Natural killer cell (primary cell): ENCODE results near the gene MYDGF. TPM values are rescaled to one million over a fixed set of nuclear protein-coding genes. Genes with fewer than 3 reads are reported as not detected.
"Not testable (repeated sequence)": the region's sequence is repeated elsewhere in the genome, so short reads cannot be mapped to it uniquely, and the experiment has no call there.

ENCODE experiments used
- ATAC-seq, 3 donors: fragments of 150-1000 bp in 2 of 3; fragments of 200-7000 bp in 1 of 3; cut with Tn5 transposase; 1 replicate in 1 of 3; 2 replicates in 2 of 3; pipeline ENCODE4 v1.10.0; 2021; ENCODE audit warnings: mild to moderate bottlenecking in 2 of 3, moderate library complexity in 2 of 3
- DNase-seq, 2 donors: peaks; one replicate each; pipeline versions ENCODE4 v3.0.0 to v3.0.0-alpha.2; 2013 to 2021; ENCODE audit warnings: mixed read lengths in 1 of 2
- H3K27ac ChIP-seq: one replicate; pipeline ENCODE4 v1.5.1; 2013; ENCODE audit warnings: mild to moderate bottlenecking, low read length
- H3K27me3 ChIP-seq: one replicate; pipeline ENCODE4 v1.6.1; 2013; ENCODE audit warnings: low read length; ENCODE audit not compliant: control insufficient read depth, insufficient read depth
- H3K36me3 ChIP-seq: one replicate; pipeline ENCODE4 v1.6.1; 2013; ENCODE audit warnings: low read length; ENCODE audit not compliant: control insufficient read depth, insufficient read depth
- H3K4me1 ChIP-seq: one replicate; pipeline ENCODE4 v1.6.1; 2013; ENCODE audit warnings: low read length; ENCODE audit not compliant: control insufficient read depth, insufficient read depth
- H3K4me3 ChIP-seq: one replicate; pipeline ENCODE4 v1.5.1; 2013; ENCODE audit warnings: low read length
- H3K9me3 ChIP-seq: one replicate; pipeline ENCODE4 v1.6.1; 2013; ENCODE audit warnings: low read length; ENCODE audit not compliant: control insufficient read depth, insufficient read depth
- H3K27ac Mint-ChIP-seq, 2 donors: one replicate each; pipeline ENCODE4 v1.8.0; 2022; ENCODE audit warnings: mild to moderate bottlenecking in 2 of 2, mixed read lengths in 2 of 2, moderate library complexity in 1 of 2
- H3K27me3 Mint-ChIP-seq, 2 donors: one replicate each; pipeline ENCODE4 v1.8.0; 2022; ENCODE audit warnings: low read depth in 2 of 2, mixed read lengths in 2 of 2
- H3K36me3 Mint-ChIP-seq: one replicate; pipeline ENCODE4 v1.8.0; 2022; ENCODE audit warnings: mixed read lengths
- H3K4me1 Mint-ChIP-seq, 2 donors: one replicate each; pipeline ENCODE4 v1.8.0; 2022; ENCODE audit warnings: mixed read lengths in 2 of 2
- H3K4me3 Mint-ChIP-seq: one replicate; pipeline ENCODE4 v1.8.0; 2022; ENCODE audit warnings: mild to moderate bottlenecking, moderate library complexity, mixed read lengths
- H3K9me3 Mint-ChIP-seq, 2 donors: one replicate each; pipeline ENCODE4 v1.8.0; 2022; ENCODE audit warnings: mixed read lengths in 2 of 2
- WGBS: methylation state at CpG from one replicate; pipeline ENCODE4 v1.1.7; 2013; ENCODE audit warnings: missing lambda C conversion rate; ENCODE audit not compliant: insufficient coverage; 5-methylcytosine and 5-hydroxymethylcytosine counted together
- intact Hi-C: fragments of 100-400 bp; cut with micrococcal nuclease; formaldehyde crosslinking; loops from one replicate; pipeline ENCODE4 v1.14.2; 2022
- total RNA-seq, 4 donors: library from RNA; stranded (reverse); fragments of 120-200 nt in 1 of 4; gene quantifications; one replicate each; pipeline versions ENCODE4 v1.2.3 to v1.2.4, GENCODE V29; 2013 to 2022
- TF ChIP-seq, protein P1 (sequence below): fragments of 200-600 bp; IDR thresholded peaks from one replicate; pipeline ENCODE4 v1.8.0; 2022; ENCODE audit warnings: antibody characterized with exemption

The MYDGF gene
- total RNA-seq, 3 donors from 2014 or later (not counting 1 experiment from before 2014, with no cell fraction given), result 36.9 to 41.8 (median 37.2) TPM

DNA sequence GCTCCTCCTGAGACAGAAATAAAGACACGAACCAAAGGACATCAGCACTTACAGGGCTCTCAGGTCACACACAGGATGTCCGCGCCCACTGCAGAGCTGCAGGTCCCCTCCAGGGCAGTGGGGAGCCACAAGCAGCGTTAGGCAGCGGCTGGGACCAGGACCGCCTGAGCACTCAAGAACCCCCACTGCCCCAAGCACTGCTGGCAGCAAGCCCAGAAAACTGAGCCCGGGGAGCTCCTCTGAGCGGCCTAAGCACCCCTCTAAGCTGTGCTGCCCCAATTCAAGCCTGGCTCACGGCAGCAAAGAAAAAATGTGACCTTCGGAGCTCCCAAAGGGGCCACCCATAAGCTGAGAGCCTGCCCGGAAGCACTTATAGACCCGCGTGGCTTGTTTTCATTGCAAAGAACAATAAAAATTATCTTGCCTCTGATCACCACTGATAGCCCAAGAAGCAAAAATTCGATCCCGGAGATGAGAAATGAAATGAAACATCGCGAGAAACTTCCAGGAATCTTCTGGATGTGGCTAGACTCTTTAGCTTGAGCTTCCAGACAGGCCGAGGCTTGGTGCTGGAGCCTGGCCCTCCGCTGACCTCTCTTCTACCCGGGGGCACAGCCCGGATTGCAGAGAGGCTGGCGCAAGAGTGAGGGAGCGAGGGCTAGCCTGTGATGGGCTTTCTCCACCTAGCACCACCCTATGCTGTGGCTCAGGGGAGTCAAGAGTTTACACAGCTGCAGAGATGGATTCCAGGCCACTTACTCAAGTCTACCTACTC lies 47.2 kb upstream of the MYDGF start:
- Mint-ChIP-seq H3K9me3 (no peaks in the 10 kb centered on the region), H3K4me1 (peaks cover 10 to 23% of the 10 kb centered on the region in 2 donors), H3K4me3 (no peak overlapping the region), H3K27ac (no peak overlapping the region), H3K27me3 (no peaks in the 10 kb centered on the region), H3K36me3 (peaks cover 8% of the 10 kb centered on the region)
- H3K27ac ChIP-seq, result no peak overlapping the region
- intact Hi-C loops, result no loop called here
- H3K4me1 ChIP-seq, result peaks cover 17% of the 10 kb centered on the region
- 94% methylated on average over 23 of the region's 23 CpGs for WGBS
- TF ChIP-seq, protein P1, sequence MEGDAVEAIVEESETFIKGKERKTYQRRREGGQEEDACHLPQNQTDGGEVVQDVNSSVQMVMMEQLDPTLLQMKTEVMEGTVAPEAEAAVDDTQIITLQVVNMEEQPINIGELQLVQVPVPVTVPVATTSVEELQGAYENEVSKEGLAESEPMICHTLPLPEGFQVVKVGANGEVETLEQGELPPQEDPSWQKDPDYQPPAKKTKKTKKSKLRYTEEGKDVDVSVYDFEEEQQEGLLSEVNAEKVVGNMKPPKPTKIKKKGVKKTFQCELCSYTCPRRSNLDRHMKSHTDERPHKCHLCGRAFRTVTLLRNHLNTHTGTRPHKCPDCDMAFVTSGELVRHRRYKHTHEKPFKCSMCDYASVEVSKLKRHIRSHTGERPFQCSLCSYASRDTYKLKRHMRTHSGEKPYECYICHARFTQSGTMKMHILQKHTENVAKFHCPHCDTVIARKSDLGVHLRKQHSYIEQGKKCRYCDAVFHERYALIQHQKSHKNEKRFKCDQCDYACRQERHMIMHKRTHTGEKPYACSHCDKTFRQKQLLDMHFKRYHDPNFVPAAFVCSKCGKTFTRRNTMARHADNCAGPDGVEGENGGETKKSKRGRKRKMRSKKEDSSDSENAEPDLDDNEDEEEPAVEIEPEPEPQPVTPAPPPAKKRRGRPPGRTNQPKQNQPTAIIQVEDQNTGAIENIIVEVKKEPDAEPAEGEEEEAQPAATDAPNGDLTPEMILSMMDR, result no peak
- no peak overlapping the region for H3K4me3 ChIP-seq
- H3K27me3 ChIP-seq, result no peaks in the 10 kb centered on the region
- H3K36me3 ChIP-seq, result peaks cover 82% of the 10 kb centered on the region
- ATAC-seq (no peak), DNase-seq (no peak)
- H3K9me3 ChIP-seq, result no peaks in the 10 kb centered on the region

DNA sequence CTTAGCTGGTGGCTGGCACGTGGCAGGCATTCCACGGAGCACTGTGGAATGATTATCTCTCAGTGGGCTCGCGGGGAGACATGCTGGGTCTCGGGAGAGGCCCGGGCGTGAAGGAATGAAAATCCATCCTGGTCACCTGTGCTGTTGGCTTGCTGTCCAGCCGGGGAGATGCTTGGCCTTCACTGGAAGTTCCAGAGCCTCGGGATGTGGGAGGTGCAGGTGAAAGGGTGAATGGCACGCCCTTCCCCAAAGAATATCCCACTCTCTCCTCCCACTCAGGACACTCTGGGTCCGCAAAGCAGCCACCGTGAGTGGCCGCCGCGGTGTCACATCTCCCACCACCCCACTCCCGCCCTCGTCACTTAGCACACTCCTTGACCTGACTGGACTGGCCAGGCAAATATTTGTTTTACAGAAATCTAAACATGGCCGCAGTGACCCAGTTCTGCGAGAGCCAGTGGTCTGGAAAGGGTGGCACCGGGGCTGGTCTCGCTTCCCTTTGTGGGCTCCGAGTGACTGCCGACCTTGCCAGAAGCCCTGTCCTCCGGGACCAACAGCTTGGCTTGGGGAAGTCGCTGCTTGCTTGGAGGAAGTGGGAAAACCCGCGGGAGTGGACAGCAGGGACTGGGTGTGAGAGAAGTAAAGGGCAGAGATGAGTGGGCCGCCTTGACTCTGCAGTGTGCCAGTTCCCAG lies 45.5 kb upstream of the MYDGF start:
- Mint-ChIP-seq H3K4me3 (no peak overlapping the region), H3K27ac (no peak overlapping the region), H3K9me3 (no peaks in the 10 kb centered on the region), H3K4me1 (peaks cover 0 to 12% of the 10 kb centered on the region in 2 donors), H3K27me3 (no peaks in the 10 kb centered on the region), H3K36me3 (peaks cover 8% of the 10 kb centered on the region)
- 93% methylated on average over 27 of the region's 28 CpGs for WGBS
- intact Hi-C loops, result no loop called here
- H3K9me3 ChIP-seq, result no peaks in the 10 kb centered on the region
- no peak for ATAC-seq
- no peak overlapping the region for H3K27ac ChIP-seq
- H3K27me3 ChIP-seq, result no peaks in the 10 kb centered on the region
- H3K4me3 ChIP-seq, result no peak overlapping the region
- DNase-seq, result no peak
- peaks cover 88% of the 10 kb centered on the region for H3K36me3 ChIP-seq
- TF ChIP-seq, protein P1, result no peak
- peaks cover 8% of the 10 kb centered on the region for H3K4me1 ChIP-seq

DNA sequence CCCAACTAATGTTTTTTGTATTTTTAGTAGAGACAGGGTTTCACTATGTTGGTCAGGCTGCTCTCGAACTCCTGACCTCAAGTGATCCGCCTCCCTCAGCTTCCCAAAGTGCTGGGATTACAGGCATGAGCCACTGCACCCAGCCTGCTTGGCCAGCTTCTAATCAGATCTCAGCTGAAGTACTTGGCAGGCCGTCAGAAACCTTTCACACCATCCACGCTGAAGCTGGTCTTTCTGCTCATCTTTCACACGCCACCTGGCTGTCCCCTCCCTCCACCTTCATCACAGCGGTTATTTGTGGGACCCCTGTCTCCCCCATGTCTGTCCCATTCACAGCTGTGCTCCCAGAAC lies 45.0 kb upstream of the MYDGF start:
- H3K36me3 Mint-ChIP-seq, H3K9me3 Mint-ChIP-seq, H3K9me3 ChIP-seq, H3K27me3 ChIP-seq, H3K27me3 Mint-ChIP-seq, DNase-seq, H3K4me3 ChIP-seq, H3K4me3 Mint-ChIP-seq, ATAC-seq, H3K27ac ChIP-seq, H3K27ac Mint-ChIP-seq, intact Hi-C loops: not testable (repeated sequence)
- H3K4me1 Mint-ChIP-seq, result peaks cover 0 to 11% of the 10 kb centered on the region in 2 donors
- WGBS, result 98% methylated on average over 6 of the region's 6 CpGs
- H3K4me1 ChIP-seq, result peaks cover 11% of the 10 kb centered on the region
- peaks cover 88% of the 10 kb centered on the region for H3K36me3 ChIP-seq

DNA sequence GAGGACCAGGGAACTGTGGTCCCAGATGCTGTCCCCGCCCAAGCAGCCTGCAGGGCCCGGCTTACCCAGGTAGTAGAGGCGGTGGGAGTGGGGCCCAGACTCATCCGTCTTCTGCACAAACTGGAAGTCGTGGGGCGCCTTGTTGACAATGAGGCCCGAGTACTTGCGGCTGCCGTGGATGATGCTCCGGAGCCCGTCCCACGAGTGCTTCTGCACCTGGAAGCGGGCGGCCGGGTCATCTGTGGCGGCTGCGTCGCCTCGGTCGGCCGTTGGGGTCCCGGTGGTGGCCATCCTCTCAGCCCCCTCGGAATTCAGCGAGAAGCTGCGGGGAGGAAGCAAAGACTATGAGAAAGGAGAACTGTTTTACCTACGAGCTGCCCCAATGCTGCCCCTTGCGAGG lies 43.9 kb upstream of the MYDGF start:
- WGBS, result 98% methylated on average over 27 of the region's 27 CpGs
- H3K4me3 ChIP-seq, result no peak overlapping the region
- H3K36me3 Mint-ChIP-seq, result peaks cover 8% of the 10 kb centered on the region
- intact Hi-C loops, result no loop called here
- no peaks in the 10 kb centered on the region for H3K9me3 Mint-ChIP-seq
- H3K27ac Mint-ChIP-seq, result no peak overlapping the region
- H3K27me3 Mint-ChIP-seq, result no peaks in the 10 kb centered on the region
- H3K4me1 ChIP-seq, result peaks cover 22% of the 10 kb centered on the region
- H3K36me3 ChIP-seq, result peaks cover 80% of the 10 kb centered on the region
- no peak overlapping the region for H3K4me3 Mint-ChIP-seq
- TF ChIP-seq, protein P1, result no peak
- no peak overlapping the region for H3K27ac ChIP-seq
- DNase-seq, result no peak
- H3K9me3 ChIP-seq, result no peaks in the 10 kb centered on the region
- H3K27me3 ChIP-seq, result no peaks in the 10 kb centered on the region
- no peak for ATAC-seq
- peaks cover 6 to 21% of the 10 kb centered on the region in 2 donors for H3K4me1 Mint-ChIP-seq
